OCI-LY1 (cell line): Measurements from ENCODE around the gene PARVA.

ENCODE experiments used
- H2AFZ ChIP-seq: fragments of 200-600 bp; sonication (generic), shearing (Covaris generic); 2 replicates; pipeline ENCODE4 v1.6.0; 2014; ENCODE audit warnings: antibody characterized with exemption, mild to moderate bottlenecking, low read length
- H3F3A ChIP-seq: fragments of 200-600 bp; sonication (generic), shearing (Covaris generic); 2 replicates; pipeline ENCODE4 v1.6.0; 2014; ENCODE audit warnings: mild to moderate bottlenecking, antibody characterized with exemption, low read length, moderate library complexity; ENCODE audit not compliant: insufficient read depth
- H3K27ac ChIP-seq: fragments of 200-600 bp; sonication (generic); 2 replicates; pipeline ENCODE4 v1.5.1; 2014; ENCODE audit warnings: low read length, mixed run types, mild to moderate bottlenecking, low read depth; ENCODE audit not compliant: poor library complexity, severe bottlenecking
- H3K27me3 ChIP-seq: fragments of 200-600 bp; sonication (generic); 2 replicates; pipeline ENCODE4 v1.6.0; 2014; ENCODE audit warnings: antibody characterized with exemption, mild to moderate bottlenecking, low read length, moderate library complexity; ENCODE audit not compliant: insufficient read depth
- H3K36me3 ChIP-seq: fragments of 200-600 bp; sonication (generic); 2 replicates; pipeline ENCODE4 v1.6.1; 2014; ENCODE audit warnings: mild to moderate bottlenecking, antibody characterized with exemption, low read length, moderate library complexity, mixed read lengths; ENCODE audit not compliant: insufficient read depth
- H3K4me1 ChIP-seq: fragments of 200-600 bp; sonication (generic); 2 replicates; pipeline ENCODE4 v1.5.1; 2014; ENCODE audit warnings: mild to moderate bottlenecking, low read length, moderate library complexity; ENCODE audit not compliant: insufficient read depth, severe bottlenecking
- H3K4me2 ChIP-seq: fragments of 200-600 bp; sonication (generic), shearing (Covaris generic); 2 replicates; pipeline ENCODE4 v1.6.1; 2014; ENCODE audit warnings: low read length
- H3K4me3 ChIP-seq: fragments of 200-600 bp; sonication (generic); 2 replicates; pipeline ENCODE4 v1.5.1; 2014; ENCODE audit warnings: low read length, low read depth, mild to moderate bottlenecking, mixed read lengths; ENCODE audit not compliant: poor library complexity, severe bottlenecking
- H3K79me2 ChIP-seq: fragments of 200-600 bp; shearing (Covaris generic); 2 replicates; pipeline ENCODE4 v1.6.1; 2016; ENCODE audit warnings: mixed run types, low read length, mixed read lengths; ENCODE audit not compliant: insufficient read depth
- H3K9ac ChIP-seq: fragments of 200-600 bp; sonication (generic), shearing (Covaris generic); 2 replicates; pipeline ENCODE4 v1.6.1; 2014; ENCODE audit warnings: mild to moderate bottlenecking, low read length, mixed read lengths
- H3K9me2 ChIP-seq: fragments of 200-600 bp; sonication (generic), shearing (Covaris generic); 2 replicates; pipeline ENCODE4 v1.6.1; 2014; ENCODE audit warnings: low read depth, mild to moderate bottlenecking, low read length, mixed read lengths
- H3K9me3 ChIP-seq: fragments of 200-600 bp; shearing (Covaris generic); 2 replicates; pipeline ENCODE4 v1.6.1; 2014; ENCODE audit warnings: low read length, mixed read lengths
- H4K20me1 ChIP-seq: fragments of 200-600 bp; sonication (generic), shearing (Covaris generic); 2 replicates; pipeline ENCODE4 v1.6.0; 2016; ENCODE audit warnings: mild to moderate bottlenecking, low read length; ENCODE audit not compliant: insufficient read depth
- CTCF ChIP-seq: fragments of 200-600 bp; sonication (generic), shearing (Covaris generic); IDR thresholded peaks from 2 replicates; pipeline ENCODE4 v1.5.1; 2017; ENCODE audit warnings: mild to moderate bottlenecking, antibody characterized with exemption, low read length, moderate library complexity, mixed read lengths
- EZH2 ChIP-seq: fragments of 200-600 bp; sonication (generic), shearing (Covaris generic); IDR thresholded peaks from 2 replicates; pipeline ENCODE4 v1.8.0; 2017; ENCODE audit warnings: borderline replicate concordance, mixed run types, mild to moderate bottlenecking, antibody characterized with exemption, low read length, moderate library complexity, mixed read lengths

PARVA gene

GRCh38 chr11:12478743-12479142 lies 101.4 kb downstream of the PARVA start:
- Histone ChIP-seq H3K9ac (no peak overlapping the region), H3K9me2 (no peaks in the 10 kb centered on the region), H3K4me3 (no peak overlapping the region), H3K9me3 (no peaks in the 10 kb centered on the region), H3K4me2 (no peak overlapping the region), H3K27ac (no peak overlapping the region), H4K20me1 (no peaks in the 10 kb centered on the region), H3K79me2 (no peaks in the 10 kb centered on the region), H3K36me3 (no peaks in the 10 kb centered on the region), H2AFZ (no peak overlapping the region), H3K27me3 (peaks cover 4% of the 10 kb centered on the region; the same call in 1 of the 2 replicates), H3K4me1 (no peaks in the 10 kb centered on the region), H3F3A (no peaks in the 10 kb centered on the region)
- TF ChIP-seq CTCF = no peak
- TF ChIP-seq EZH2 = no peak

- H3K9me2 ChIP-seq = no peaks in the 10 kb centered on the region
- H3K27me3 ChIP-seq = peaks cover 4% of the 10 kb centered on the region; the same call in 1 of the 2 replicates
- H3F3A ChIP-seq = no peaks in the 10 kb centered on the region
- H3K27ac ChIP-seq = no peak overlapping the region
- no peaks in the 10 kb centered on the region for H3K79me2 ChIP-seq
- no peak overlapping the region for H3K4me2 ChIP-seq
- H3K36me3 ChIP-seq = no peaks in the 10 kb centered on the region
- H2AFZ ChIP-seq = no peak overlapping the region
- H3K4me1 ChIP-seq = no peaks in the 10 kb centered on the region
- TF ChIP-seq EZH2 (no peak), CTCF (no peak)
- H3K9me3 ChIP-seq = no peaks in the 10 kb centered on the region
- no peaks in the 10 kb centered on the region for H4K20me1 ChIP-seq
- H3K4me3 ChIP-seq = no peak overlapping the region
- H3K9ac ChIP-seq = no peak overlapping the region
Observed at GRCh38 chr11:12480401-12480800, 103.0 kb downstream of the PARVA start.

- no peak overlapping the region for H3K4me3 ChIP-seq
- no peaks in the 10 kb centered on the region for H3K79me2 ChIP-seq
- no peaks in the 10 kb centered on the region for H3K36me3 ChIP-seq
- no peaks in the 10 kb centered on the region for H4K20me1 ChIP-seq
- H3K9me2 ChIP-seq = no peaks in the 10 kb centered on the region
- H2AFZ ChIP-seq = no peak overlapping the region
- TF ChIP-seq CTCF (no peak), EZH2 (no peak)
- H3F3A ChIP-seq = no peaks in the 10 kb centered on the region
- no peak overlapping the region for H3K9ac ChIP-seq
- no peaks in the 10 kb centered on the region for H3K4me1 ChIP-seq
- H3K9me3 ChIP-seq = no peaks in the 10 kb centered on the region
- no peak overlapping the region for H3K4me2 ChIP-seq
- H3K27me3 ChIP-seq = peaks cover 4% of the 10 kb centered on the region; the same call in 1 of the 2 replicates
- no peak overlapping the region for H3K27ac ChIP-seq
Observed at GRCh38 chr11:12482839-12483238, 105.5 kb downstream of the PARVA start.
